Tongue (tissue), 2 donors: ENCODE data around the gene CELF3. TPM values are rescaled to one million over a fixed set of nuclear protein-coding genes. Genes with fewer than 3 reads are reported as not detected.

Experiments
- DNase-seq: peaks from one replicate; pipeline ENCODE4 v3.0.0-alpha.2; 2015
- total RNA-seq: library from RNA; depleted of rRNA; stranded (reverse); fragments of >200 nt; gene quantifications from one replicate; pipeline ENCODE4 v1.2.3, GENCODE V29; 2014

CELF3 gene
- total RNA-seq, 1 donor from 2014 or later: not detected

GRCh38 chr1:151720974-151721787 is 4.6 kb upstream of the CELF3 start, which contains the start of gene RIIAD1:
Gene RIIAD1 (plus strand): TSS chr1:151721522. CDS start chr1:151721537, 15 bp downstream.
- peak; percentile 60 for DNase-seq

GRCh38 chr1:151720554-151720953 is 4.0 kb upstream of the CELF3 start:
- DNase-seq: peak; percentile 42

GRCh38 chr1:151720125-151720524 is 3.5 kb upstream of the CELF3 start:
- no peak for DNase-seq

GRCh38 chr1:151718666-151719065 is 2.1 kb upstream of the CELF3 start:
- DNase-seq: no peak

- DNase-seq: peak; percentile 69
These were observed 1.4 kb upstream of the CELF3 start for GRCh38 chr1:151718011-151718431.

- DNase-seq: no peak
These were observed 219 bp downstream of the CELF3 start for GRCh38 chr1:151716405-151716762.

GRCh38 chr1:151715726-151716404 is 738 bp downstream of the CELF3 start:
- no peak for DNase-seq

- DNase-seq: no peak
These were observed 1.5 kb downstream of the CELF3 start for GRCh38 chr1:151714820-151715725.

GRCh38 chr1:151713874-151714273 is 2.7 kb downstream of the CELF3 start:
- DNase-seq: no peak

- DNase-seq: no peak
These were observed 3.6 kb downstream of the CELF3 start for GRCh38 chr1:151713044-151713443.

- DNase-seq: no peak
These were observed 4.7 kb downstream of the CELF3 start for GRCh38 chr1:151711951-151712350.

GRCh38 chr1:151711044-151711800 is 5.4 kb downstream of the CELF3 start:
- no peak for DNase-seq

GRCh38 chr1:151710187-151710840 is 6.3 kb downstream of the CELF3 start:
- peak; percentile 58 for DNase-seq

GRCh38 chr1:151708891-151709290 is 7.7 kb downstream of the CELF3 start:
- DNase-seq: no peak

- DNase-seq: no peak
These were observed 9.0 kb downstream of the CELF3 start for GRCh38 chr1:151707541-151708065.

- no peak for DNase-seq
These were observed 9.9 kb downstream of the CELF3 start for GRCh38 chr1:151706464-151707415.

GRCh38 chr1:151705753-151706463 is 10.7 kb downstream of the CELF3 start:
- DNase-seq: no peak

- no peak for DNase-seq
These were observed 11.5 kb downstream of the CELF3 start for GRCh38 chr1:151705146-151705545.

- no peak for DNase-seq
These were observed 12.4 kb downstream of the CELF3 start for GRCh38 chr1:151704246-151704645.
